ENCODE measurements around the gene TADA3. TPM values are rescaled to one million over a fixed set of nuclear protein-coding genes. Genes with fewer than 3 reads are reported as not detected.
A peak's percentile ranks its signal among the peaks of the same experiment; 100 is the strongest.

TADA3 gene
- total and polyA plus RNA-seq, 9 of the 15 experiments (the other 6 are each of a cell fraction or from before 2014, with no cell fraction given): 4.1 to 110 (median 74.8) TPM

GRCh38 chr3:9749645-9750555 is 42.4 kb downstream of the TADA3 start, which contains the start of gene OGG1 (continued):
- peak; percentile 57 for TF ChIP-seq POLR2AphosphoS5 (IDR thresholded peaks at IDR 0.05; ENCODE audit: control insufficient read depth, insufficient read depth, low read depth, low read length)
- TF ChIP-seq SMARCC2 (IDR thresholded peaks at IDR 0.05; ENCODE audit: low read depth): no peak
- peak; percentile 57 for TF ChIP-seq CHD2 (IDR thresholded peaks at IDR 0.05; ENCODE audit: low read depth, low read length)
- TF ChIP-seq ETV5 (CRISPR knock-in tag; IDR thresholded peaks at IDR 0.05; ENCODE audit: low read depth): peak; percentile 87
- no peak for TF ChIP-seq HLTF (IDR thresholded peaks at IDR 0.05)
- TF ChIP-seq MXI1 (IDR thresholded peaks at IDR 0.05; ENCODE audit: low read depth, low read length): no peak
- TF ChIP-seq CHD7 (IDR thresholded peaks at IDR 0.05; ENCODE audit: low read depth, low read length): no peak
- TF ChIP-seq NFXL1 (CRISPR knock-in tag; IDR thresholded peaks at IDR 0.05): no peak
- TF ChIP-seq ZNF384 (IDR thresholded peaks at IDR 0.05; ENCODE audit: low read depth, low read length): no peak
- no peak; the same call in none of the 2 replicates for TF ChIP-seq ZBTB33 (CRISPR knock-in tag; IDR thresholded peaks at IDR 0.05)
- TF ChIP-seq TAF9B (IDR thresholded peaks at IDR 0.05; ENCODE audit: partially characterized antibody): peak; percentile 56
- no peak for TF ChIP-seq MCM7 (IDR thresholded peaks at IDR 0.05)
- no peak for TF ChIP-seq EWSR1 (IDR thresholded peaks at IDR 0.05; ENCODE audit: borderline replicate concordance, low read depth, partially characterized antibody)
- no peak for TF ChIP-seq SREBF1 (IDR thresholded peaks at IDR 0.05; ENCODE audit: borderline replicate concordance, low read depth, low read length)
- TF ChIP-seq SETDB1 (IDR thresholded peaks at IDR 0.05; ENCODE audit: low read length): peak; percentile 36

All from K562 (cell line).